GM12878 (cell line): ENCODE results near the gene CISD2. TPM values are rescaled to one million over a fixed set of nuclear protein-coding genes. Genes with fewer than 3 reads are reported as not detected.
"Not testable (repeated sequence)": the region's sequence is repeated elsewhere in the genome, so short reads cannot be mapped to it uniquely, and the experiment has no call there.

Experiments used
- ATAC-seq: fragments of 200-7000 bp; cut with Tn5 transposase; 3 replicates; pipeline ENCODE4 v1.9.1; 2020; ENCODE audit warnings: mild to moderate bottlenecking, moderate library complexity
- BruUV-seq: library from RNA; stranded (reverse); fragments of 400-500 nt; replicated peaks from 2 replicates; lab custom pipeline; 2021; lab: Mats Ljungman, UMichigan
- CTCF ChIA-PET: fragments of 300-600 bp; sonication (Branson Sonifier 250); formaldehyde crosslinking; extraction: SDS; loops from one replicate; lab custom pipeline; 2021; ENCODE audit warnings: inconsistent platforms; lab: Yijun Ruan, JAX
- POLR2A ChIA-PET: fragments of 350-600 bp; formaldehyde crosslinking; extraction: SDS; loops from one replicate; lab custom pipeline; 2021; ENCODE audit warnings: inconsistent platforms; lab: Charles Lee
- RAD21 ChIA-PET: fragments of 300-600 bp; sonication (Branson Sonifier 250); formaldehyde crosslinking; loops from one replicate; lab custom pipeline; 2023; ENCODE audit warnings: antibody characterized with exemption; ENCODE audit not compliant: unreplicated experiment; lab: Charles Lee
- SMC1A ChIA-PET: fragments of 300-600 bp; sonication (Branson Sonifier 250); formaldehyde crosslinking; loops from one replicate; lab custom pipeline; 2023; ENCODE audit not compliant: unreplicated experiment, uncharacterized antibody; lab: Charles Lee
- DNase-seq: peaks from one replicate; pipeline ENCODE4 v3.0.0-alpha.2; 2011; ENCODE audit warnings: low read depth, low spot score
- FAIRE-seq: peaks from 3 replicates; lab custom pipeline; 2011; peaks lifted over from hg19 to GRCh38; lab: Jason Lieb, UNC
- H2AFZ ChIP-seq: 2 replicates; pipeline ENCODE4 v1.6.0; 2011; ENCODE audit warnings: low read depth, low read length, control low read depth; ENCODE audit not compliant: control insufficient read depth
- H3K27ac ChIP-seq: 2 replicates; pipeline ENCODE4 v1.5.1; 2011; ENCODE audit warnings: control low read depth; ENCODE audit not compliant: control insufficient read depth, insufficient read depth
- H3K27me3 ChIP-seq, 2 experiments: replicated peaks in 1 of 2; 2 replicates each; pipeline versions ENCODE4 v1.6.0 to v1.6.1; 2011; ENCODE audit warnings: low read length in 1 of 2; ENCODE audit not compliant: control insufficient read depth in 2 of 2, insufficient read depth in 2 of 2
- H3K36me3 ChIP-seq, 2 experiments: 2 replicates each; pipeline ENCODE4 v1.5.1; 2011; ENCODE audit warnings: low read length in 1 of 2; ENCODE audit not compliant: control insufficient read depth in 2 of 2, insufficient read depth in 2 of 2
- H3K4me1 ChIP-seq: 2 replicates; pipeline ENCODE4 v1.6.1; 2011; ENCODE audit warnings: mild to moderate bottlenecking, low read length, moderate library complexity, mixed read lengths; ENCODE audit not compliant: control insufficient read depth, insufficient read depth
- H3K4me2 ChIP-seq: 2 replicates; pipeline ENCODE4 v1.6.0; 2011; ENCODE audit warnings: control low read depth; ENCODE audit not compliant: control insufficient read depth, insufficient read depth
- H3K4me3 ChIP-seq: fragments of 200-600 bp; sonication (generic); 2 replicates; pipeline ENCODE4 v1.5.1; 2016
- H3K79me2 ChIP-seq: 2 replicates; pipeline ENCODE4 v1.6.0; 2011; ENCODE audit warnings: low read length; ENCODE audit not compliant: control insufficient read depth, insufficient read depth
- H3K9ac ChIP-seq: 2 replicates; pipeline ENCODE4 v1.8.0; 2011; ENCODE audit warnings: low read length, control low read depth, mixed read lengths; ENCODE audit not compliant: control insufficient read depth, insufficient read depth
- H3K9me3 ChIP-seq: replicated peaks from 3 replicates; pipeline ENCODE4 v1.5.1; 2011; ENCODE audit warnings: mild to moderate bottlenecking, low read length; ENCODE audit not compliant: control insufficient read depth, insufficient read depth
- H4K20me1 ChIP-seq: 2 replicates; pipeline ENCODE4 v1.6.0; 2011; ENCODE audit not compliant: control insufficient read depth, insufficient read depth
- PML ChIP-seq: IDR thresholded peaks from 2 replicates; pipeline ENCODE4 v1.6.1; 2012; ENCODE audit warnings: low read length, inconsistent platforms
- STAT3 ChIP-seq: IDR thresholded peaks from 2 replicates; pipeline ENCODE4 v1.6.1; 2011; ENCODE audit warnings: low read depth, low read length, improper control_type of control experiment
- WGBS: methylation state at CpG from one replicate; pipeline ENCODE4 v1.1.6; 2016; ENCODE audit warnings: low lambda C conversion rate; ENCODE audit not compliant: insufficient replicate concordance, insufficient coverage; ENCODE audit errors: missing lambda C conversion rate; 5-methylcytosine and 5-hydroxymethylcytosine counted together
- in situ Hi-C: fragments of 300-500 bp; cut with MboI; formaldehyde crosslinking; loops from 9 replicates; pipeline ENCODE4 v1.14.3; 2018; ENCODE audit warnings: mixed read lengths
- intact Hi-C: fragments of 100-400 bp; cut with micrococcal nuclease; formaldehyde crosslinking; loops from one replicate; pipeline ENCODE4 v1.14.2; 2022; ENCODE audit not compliant: unreplicated experiment
- polyA plus RNA-seq, 11 experiments: library from polyadenylated mRNA; depleted of rRNA in 4 of 11; unstranded in 6 of 11; stranded (reverse) in 5 of 11; fragments of >200 nt; fragmentation: Nextera tagmentation in 4 of 11; fragmentation: Illumina TruSeq in 1 of 11; extraction: Ambion mirVana in 4 of 11; extraction: Trizol in 1 of 11; gene quantifications; 1 replicate in 1 of 11; 2 replicates in 10 of 11; pipeline versions ENCODE4 v1.2.1 to v1.2.3, GENCODE V29; 2011 to 2016; ENCODE audit warnings: inconsistent platforms in 2 of 11, missing spikeins in 2 of 11, low read depth in 1 of 11
- total RNA-seq, 4 experiments: library from RNA; depleted of rRNA in 3 of 4; stranded (reverse); fragments of >200 nt in 3 of 4; fragmentation: Illumina TruSeq in 1 of 4; extraction: Trizol in 1 of 4; gene quantifications; 2 replicates each; pipeline versions ENCODE4 v1.2.1 to v1.2.3, GENCODE V29; 2013 to 2021
- TF ChIP-seq, protein P1 (sequence below): IDR thresholded peaks from 2 replicates; pipeline ENCODE4 v1.6.1; 2012; ENCODE audit warnings: low read depth, low read length, improper control_type of control experiment
- TF ChIP-seq, protein P2 (sequence below), 3 experiments: IDR thresholded peaks in 2 of 3; conservative IDR thresholded peaks in 1 of 3; 2 replicates each; pipeline ENCODE4 v1.5.1; 2011; ENCODE audit warnings: low read depth in 3 of 3, low read length in 3 of 3, mild to moderate bottlenecking in 3 of 3, control low read depth in 2 of 3, moderate library complexity in 2 of 3, inconsistent platforms in 1 of 3, mixed read lengths in 1 of 3; ENCODE audit not compliant: control insufficient read depth in 2 of 3, insufficient read depth in 1 of 3; ENCODE audit errors: extremely low read depth in 1 of 3

The CISD2 gene
- total and polyA plus RNA-seq, 10 of the 15 experiments (the other 5 are each of a cell fraction or from before 2014, with no cell fraction given): 29.5 to 132 (median 38.9) TPM

DNA sequence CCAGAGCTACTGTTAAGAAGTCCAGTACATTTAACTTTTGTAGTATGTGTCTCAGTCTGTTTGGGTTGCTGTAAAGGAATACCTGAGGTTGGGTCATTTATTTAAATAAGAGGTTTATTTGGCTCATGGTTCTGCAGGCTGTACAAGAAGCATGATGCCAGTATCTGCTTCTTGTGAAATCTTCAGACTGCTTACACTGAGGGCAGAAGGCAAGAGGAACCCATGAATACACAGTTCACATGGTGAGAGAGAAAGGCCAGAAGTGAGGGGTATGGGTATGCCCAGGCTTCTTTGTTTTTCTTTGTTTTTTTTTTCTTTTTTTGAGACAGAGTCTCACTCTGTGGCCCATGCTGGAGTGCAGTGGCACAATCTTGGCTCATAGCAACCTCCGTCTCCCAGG lies 6.0 kb upstream of the CISD2 start (continued):
- TF ChIP-seq, protein P1, sequence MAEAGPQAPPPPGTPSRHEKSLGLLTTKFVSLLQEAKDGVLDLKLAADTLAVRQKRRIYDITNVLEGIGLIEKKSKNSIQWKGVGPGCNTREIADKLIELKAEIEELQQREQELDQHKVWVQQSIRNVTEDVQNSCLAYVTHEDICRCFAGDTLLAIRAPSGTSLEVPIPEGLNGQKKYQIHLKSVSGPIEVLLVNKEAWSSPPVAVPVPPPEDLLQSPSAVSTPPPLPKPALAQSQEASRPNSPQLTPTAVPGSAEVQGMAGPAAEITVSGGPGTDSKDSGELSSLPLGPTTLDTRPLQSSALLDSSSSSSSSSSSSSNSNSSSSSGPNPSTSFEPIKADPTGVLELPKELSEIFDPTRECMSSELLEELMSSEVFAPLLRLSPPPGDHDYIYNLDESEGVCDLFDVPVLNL: no peak
- TF ChIP-seq STAT3 (no peak), PML (no peak)
- TF ChIP-seq, protein P2, sequence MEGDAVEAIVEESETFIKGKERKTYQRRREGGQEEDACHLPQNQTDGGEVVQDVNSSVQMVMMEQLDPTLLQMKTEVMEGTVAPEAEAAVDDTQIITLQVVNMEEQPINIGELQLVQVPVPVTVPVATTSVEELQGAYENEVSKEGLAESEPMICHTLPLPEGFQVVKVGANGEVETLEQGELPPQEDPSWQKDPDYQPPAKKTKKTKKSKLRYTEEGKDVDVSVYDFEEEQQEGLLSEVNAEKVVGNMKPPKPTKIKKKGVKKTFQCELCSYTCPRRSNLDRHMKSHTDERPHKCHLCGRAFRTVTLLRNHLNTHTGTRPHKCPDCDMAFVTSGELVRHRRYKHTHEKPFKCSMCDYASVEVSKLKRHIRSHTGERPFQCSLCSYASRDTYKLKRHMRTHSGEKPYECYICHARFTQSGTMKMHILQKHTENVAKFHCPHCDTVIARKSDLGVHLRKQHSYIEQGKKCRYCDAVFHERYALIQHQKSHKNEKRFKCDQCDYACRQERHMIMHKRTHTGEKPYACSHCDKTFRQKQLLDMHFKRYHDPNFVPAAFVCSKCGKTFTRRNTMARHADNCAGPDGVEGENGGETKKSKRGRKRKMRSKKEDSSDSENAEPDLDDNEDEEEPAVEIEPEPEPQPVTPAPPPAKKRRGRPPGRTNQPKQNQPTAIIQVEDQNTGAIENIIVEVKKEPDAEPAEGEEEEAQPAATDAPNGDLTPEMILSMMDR (IDR thresholded peaks at IDR 0.05 in 2 of 3, conservative IDR thresholded peaks at IDR 0.05 in 1 of 3; ENCODE audit: control insufficient read depth in 2 of 3, extremely low read depth in 1 of 3, insufficient read depth in 1 of 3, low read depth in 3 of 3, low read length in 3 of 3): no peak

DNA sequence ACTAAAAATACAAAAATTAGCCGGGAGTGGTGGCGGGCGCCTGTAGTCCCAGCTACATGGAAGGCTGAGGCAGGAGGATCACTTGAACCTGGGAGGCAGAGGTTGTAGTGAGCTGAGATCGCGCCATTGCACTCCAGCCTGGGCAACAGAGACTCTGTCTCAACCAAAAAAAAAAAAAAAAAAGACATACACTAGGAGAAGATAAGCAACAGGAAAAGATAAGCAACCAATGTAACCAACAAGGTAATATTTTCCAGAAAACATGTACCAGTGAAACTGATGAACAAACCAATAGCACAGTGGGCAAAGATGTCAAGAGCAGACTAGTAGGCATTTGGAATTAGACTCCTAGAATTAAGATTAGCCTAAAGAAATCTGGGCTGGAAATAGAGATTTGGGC lies 3.5 kb upstream of the CISD2 start:
- DNase-seq, H2AFZ ChIP-seq, H3K4me3 ChIP-seq, BruUV-seq, H4K20me1 ChIP-seq, H3K4me1 ChIP-seq, H3K9ac ChIP-seq, H3K27ac ChIP-seq, H3K36me3 ChIP-seq, H3K27me3 ChIP-seq, FAIRE-seq, in situ Hi-C loops, ATAC-seq: not testable (repeated sequence)
- ChIA-PET POLR2A (interaction anchor here (0.7 to 5.4 kb wide), 6 partner anchors 10 to 180 kb away, joined by 3 to 164 read pairs (median 5); partner anchors contain the start of gene UBE2D3), SMC1A (interaction anchor here (1.1 to 5.4 kb wide), 3 partner anchors 10 to 46 kb away, joined by 3 to 91 read pairs (median 3); partner anchors contain the start of gene UBE2D3), CTCF (interaction anchor here (0.9 to 4.7 kb wide), 2 partner anchors 27 to 37 kb away, joined by 3 to 30 read pairs; partner anchors contain the start of gene UBE2D3), RAD21 (interaction anchor here (7.4 kb wide), 1 partner anchor 38 kb away, joined by 139 read pairs; the partner anchor contains the start of gene UBE2D3)
- peaks cover 11% of the 10 kb centered on the region for H3K9me3 ChIP-seq
- peaks cover 53% of the 10 kb centered on the region for H3K79me2 ChIP-seq
- intact Hi-C loops: loop anchor here (5.0 kb wide), 2 partner anchors 103 to 207 kb away; partner anchors contain the start of gene MANBA
- 100% methylated on average over 4 of the region's 5 CpGs for WGBS
- H3K4me2 ChIP-seq: peak overlapping the region; percentile 94
